ENCODE data around the gene BCL10.

DNA sequence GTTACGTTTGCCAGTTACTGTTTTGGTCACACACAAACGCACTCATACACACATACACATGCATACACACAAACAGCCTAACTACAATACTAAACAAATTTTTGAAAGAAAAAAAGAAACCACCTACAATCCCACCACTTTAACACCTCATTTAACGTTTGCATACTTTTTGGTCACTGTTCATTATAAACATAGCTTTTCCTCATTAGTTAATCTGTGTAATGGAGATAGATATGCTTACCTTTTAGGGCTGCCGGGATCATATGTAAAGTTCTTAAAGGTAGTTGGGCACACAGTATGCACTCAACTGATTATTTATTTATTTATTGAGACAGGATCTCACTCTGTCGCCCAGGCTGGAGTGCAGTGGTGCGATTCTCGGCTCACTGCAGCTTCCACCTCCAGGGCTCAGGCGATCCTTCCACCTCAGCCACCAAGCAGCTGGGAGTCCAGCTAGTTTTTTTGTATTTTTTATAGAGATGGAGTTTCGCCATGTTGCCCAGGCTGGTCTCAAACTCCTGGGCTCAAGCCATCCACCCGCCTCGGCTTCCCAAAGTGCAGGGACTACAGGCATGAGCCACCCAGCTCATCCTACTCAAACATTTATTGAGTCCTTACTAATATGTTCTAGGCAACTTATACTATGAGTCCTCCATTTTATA, 677 bp upstream of the BCL10 start:
- TF ChIP-seq CTCF (IDR thresholded peaks at IDR 0.05; ENCODE audit: control extremely low read depth in 1 of 3, insufficient read depth in 1 of 3, low read depth in 1 of 3, low read length in 3 of 3) (no peak), HDAC6 (IDR thresholded peaks at IDR 0.05; ENCODE audit: low read depth, low read length) (no peak), CBX5 (IDR thresholded peaks at IDR 0.05; ENCODE audit: low read depth, low read length) (no peak), JUN (IDR thresholded peaks at IDR 0.05; ENCODE audit: low read depth, low read length) (no peak), EP300 (IDR thresholded peaks at IDR 0.05; ENCODE audit: borderline replicate concordance in 1 of 2, low read depth in 2 of 2, low read length in 2 of 2) (no peak), ZNF274 (IDR thresholded peaks at IDR 0.05; ENCODE audit: borderline replicate concordance, extremely low read depth, low read length) (no peak)

Data from H1 (cell line).